Measurements from ENCODE around the gene YJEFN3. TPM values are rescaled to one million over a fixed set of nuclear protein-coding genes. Genes with fewer than 3 reads are reported as not detected.
A peak's percentile ranks its signal among the peaks of the same experiment; 100 is the strongest.

Gene YJEFN3
- total and polyA plus RNA-seq, 10 of the 15 experiments (the other 5 are each of a cell fraction or from before 2014, with no cell fraction given): 0.05 to 6.9 (median 3.5) TPM

- ChIA-PET POLR2A (interaction anchor here (1.1 to 3.1 kb wide), 3 partner anchors 85 to 124 kb away, joined by 3 to 16 read pairs (median 6); partner anchors contain the start of gene GATAD2A), SMC1A (ENCODE audit: uncharacterized antibody, unreplicated experiment) (interaction anchor here (0.9 to 5.1 kb wide), 16 partner anchors 22 to 315 kb away, joined by 3 to 97 read pairs (median 6); partner anchors contain the start of gene GATAD2A), RAD21 (ENCODE audit: unreplicated experiment) (interaction anchor here (0.6 to 4.8 kb wide), 18 partner anchors 26 to 344 kb away, joined by 3 to 72 read pairs (median 8); partner anchors contain the start of genes GATAD2A and NDUFA13), CTCF (interaction anchor here (0.6 to 9.3 kb wide), 30 partner anchors 9 to 440 kb away, joined by 3 to 223 read pairs (median 6); partner anchors contain the start of genes BORCS8, GATAD2A, NDUFA13 and RFXANK)
- TF ChIP-seq ETV6 (conservative IDR thresholded peaks at IDR 0.05 in 1 of 2, IDR thresholded peaks at IDR 0.05 in 1 of 2; ENCODE audit: borderline replicate concordance in 1 of 2, low read depth in 1 of 2) (no peak), ZNF24 (IDR thresholded peaks at IDR 0.05) (no peak), CHD1 (IDR thresholded peaks at IDR 0.05; ENCODE audit: low read depth, low read length) (no peak)
- H3K4me2 ChIP-seq (ENCODE audit: control insufficient read depth, insufficient read depth): no peak overlapping the region
- no peak overlapping the region for H3K4me3 ChIP-seq
- no peaks in the 10 kb centered on the region for H4K20me1 ChIP-seq (ENCODE audit: control insufficient read depth, insufficient read depth)
- intact Hi-C loops (cut with micrococcal nuclease; ENCODE audit: unreplicated experiment) (loop anchor here (1.0 kb wide), 4 partner anchors 105 to 344 kb away; no protein-coding TSS in a partner anchor), in situ Hi-C loops (cut with MboI) (loop anchor here (5.0 to 10.0 kb wide), 2 partner anchors 123 to 345 kb away; no protein-coding TSS in a partner anchor)
- BruUV-seq (replicated peaks): no TSS peak
- H3K79me2 ChIP-seq (ENCODE audit: control insufficient read depth, insufficient read depth, low read length): peaks cover 9% of the 10 kb centered on the region
- H3K9ac ChIP-seq (ENCODE audit: control insufficient read depth, insufficient read depth, low read length): no peak overlapping the region
- no peak for DNase-seq (ENCODE audit: low read depth, low spot score)
- H3K4me1 ChIP-seq (ENCODE audit: control insufficient read depth, insufficient read depth, low read length): peaks cover 26% of the 10 kb centered on the region
- H3K36me3 ChIP-seq (ENCODE audit: control insufficient read depth in 2 of 2, insufficient read depth in 2 of 2, low read length in 1 of 2): peaks cover 19 to 37% of the 10 kb centered on the region in 2 experiments; a peak in 3 of 4 replicates
- H3K9me3 ChIP-seq (replicated peaks; ENCODE audit: control insufficient read depth, insufficient read depth, low read length): no peaks in the 10 kb centered on the region
- H3K27me3 ChIP-seq (replicated peaks in 1 of 2; ENCODE audit: control insufficient read depth in 2 of 2, insufficient read depth in 2 of 2, low read length in 1 of 2): no peaks in the 10 kb centered on the region
- peak; percentile 12 for ATAC-seq
- FAIRE-seq: no peak
- H3K27ac ChIP-seq (ENCODE audit: control insufficient read depth, insufficient read depth): peak overlapping the region; percentile 82; the same call in 1 of the 2 replicates
- WGBS (ENCODE audit: insufficient coverage, insufficient replicate concordance, low lambda C conversion rate, missing lambda C conversion rate): 70% methylated on average over 9 of the region's 9 CpGs
- H2AFZ ChIP-seq (ENCODE audit: control insufficient read depth, low read depth, low read length): no peak overlapping the region
Measured at GRCh38 chr19:19489804-19490204, 38.9 kb upstream of the YJEFN3 start.

Data from GM12878 (cell line).